Panc1 (cell line): ENCODE measurements around the gene HS3ST3A1. TPM values are rescaled to one million over a fixed set of nuclear protein-coding genes. Genes with fewer than 3 reads are reported as not detected.

Source experiments
- ATAC-seq: fragments of 200-7000 bp; cut with Tn5 transposase; 2 replicates; pipeline ENCODE4 v1.9.1; 2020; ENCODE audit warnings: mild to moderate bottlenecking, moderate library complexity
- BruUV-seq: library from RNA; stranded (reverse); fragments of 400-500 nt; replicated peaks from 2 replicates; lab custom pipeline; 2021; lab: Mats Ljungman, UMichigan
- CTCF ChIA-PET: fragments of 300-600 bp; sonication (Branson Sonifier 250); formaldehyde crosslinking; loops from one replicate; lab custom pipeline; 2022; ENCODE audit warnings: antibody characterized with exemption; lab: Charles Lee
- POLR2A ChIA-PET: fragments of 300-600 bp; sonication (Branson Sonifier 250); formaldehyde crosslinking; loops from one replicate; lab custom pipeline; 2022; ENCODE audit warnings: antibody characterized with exemption; lab: Charles Lee
- DNase-seq: peaks from one replicate; pipeline ENCODE4 v3.0.0-alpha.2; 2010; ENCODE audit warnings: low read depth, low spot score
- H3K27ac ChIP-seq: 2 replicates; pipeline ENCODE4 v1.5.1; 2011; ENCODE audit warnings: mild to moderate bottlenecking, low read length, inconsistent platforms
- H3K27me3 ChIP-seq: fragments of 200-500 bp; sonication (Bioruptor generic); 2 replicates; pipeline ENCODE4 v1.6.0; 2014; ENCODE audit warnings: low read length, inconsistent platforms; ENCODE audit not compliant: control insufficient read depth, insufficient read depth
- H3K36me3 ChIP-seq: fragments of 200-500 bp; sonication (Bioruptor generic); 2 replicates; pipeline ENCODE4 v1.5.1; 2014; ENCODE audit warnings: inconsistent platforms, mild to moderate bottlenecking, low read length, moderate library complexity; ENCODE audit not compliant: control insufficient read depth, insufficient read depth
- H3K4me1 ChIP-seq: 2 replicates; pipeline ENCODE4 v1.5.1; 2011; ENCODE audit warnings: inconsistent platforms, mild to moderate bottlenecking, low read length, moderate library complexity; ENCODE audit not compliant: control insufficient read depth, insufficient read depth
- H3K4me3 ChIP-seq, 2 experiments: 2 replicates each; pipeline ENCODE4 v1.5.1; 2011 to 2012; ENCODE audit warnings: low read depth in 2 of 2, low read length in 2 of 2, mild to moderate bottlenecking in 2 of 2, inconsistent platforms in 1 of 2, moderate library complexity in 1 of 2
- H3K9me3 ChIP-seq: fragments of 200-500 bp; sonication (Bioruptor generic); 2 replicates; pipeline ENCODE4 v1.5.1; 2014; ENCODE audit warnings: low read depth, mild to moderate bottlenecking, inconsistent platforms, low read length, moderate library complexity; ENCODE audit not compliant: control insufficient read depth, insufficient read depth
- POLR2AphosphoS5 ChIP-seq: IDR thresholded peaks from 2 replicates; pipeline ENCODE4 v1.6.1; 2012; ENCODE audit warnings: mild to moderate bottlenecking, low read depth, low read length, moderate library complexity
- REST ChIP-seq, 2 experiments: IDR thresholded peaks; 2 replicates each; pipeline ENCODE4 v1.6.1; 2011 to 2012; ENCODE audit warnings: low read depth in 2 of 2, control low read depth in 1 of 2, low read length in 1 of 2, mild to moderate bottlenecking in 1 of 2, moderate library complexity in 1 of 2; ENCODE audit not compliant: insufficient read depth in 1 of 2
- SIN3A ChIP-seq: IDR thresholded peaks from 2 replicates; pipeline ENCODE4 v1.6.1; 2012; ENCODE audit warnings: low read depth, mild to moderate bottlenecking, low read length, moderate library complexity, borderline replicate concordance; ENCODE audit not compliant: insufficient read depth
- TCF7L2 ChIP-seq: IDR thresholded peaks from 2 replicates; pipeline ENCODE4 v1.6.1; 2011; ENCODE audit warnings: mild to moderate bottlenecking, low read depth, low read length, inconsistent platforms
- in situ Hi-C: cut with HindIII; loops from 2 replicates; pipeline ENCODE4 v1.10.0; 2016; ENCODE audit warnings: low sequenced_read_pairs, low pct_unique_long_range_greater_than_20kb
- intact Hi-C: fragments of 100-400 bp; cut with micrococcal nuclease; formaldehyde crosslinking; loops from one replicate; pipeline ENCODE4 v1.10.0; 2022; ENCODE audit not compliant: unreplicated experiment
- total RNA-seq: library from RNA; stranded (reverse); gene quantifications from one replicate; pipeline ENCODE4 v1.2.1, GENCODE V29; 2021; ENCODE audit not compliant: unreplicated experiment
- TF ChIP-seq, protein P1 (sequence below): fragments of 450-650 bp; IDR thresholded peaks from 2 replicates; pipeline ENCODE4 v1.5.1; 2017; ENCODE audit warnings: mild to moderate bottlenecking

HS3ST3A1 gene
- total RNA-seq, 1 experiment from 2014 or later = 0.31 TPM

DNA sequence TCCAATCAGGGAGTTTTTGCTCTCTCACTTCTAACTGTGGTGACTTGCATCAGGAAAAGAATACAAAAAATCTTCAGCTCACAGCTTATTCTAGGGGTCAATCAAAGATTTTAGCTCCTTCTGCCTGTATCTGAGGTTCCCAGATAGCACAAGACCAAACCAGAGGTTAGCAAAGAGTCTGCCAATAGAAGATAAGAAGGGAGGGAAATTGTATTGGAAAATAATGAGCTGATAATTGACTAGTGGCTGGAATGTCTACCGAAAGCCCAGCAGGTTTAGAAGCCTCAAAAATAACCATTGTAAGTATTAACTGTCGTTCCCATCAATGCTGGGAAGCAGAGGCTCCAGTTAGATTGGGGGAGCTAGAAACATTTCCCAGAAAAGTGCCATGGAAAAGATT is 26.3 kb downstream of the HS3ST3A1 start:
- no peak overlapping the region for H3K4me3 ChIP-seq
- no peaks in the 10 kb centered on the region for H3K27me3 ChIP-seq
- no TSS peak for BruUV-seq
- H3K4me1 ChIP-seq = no peaks in the 10 kb centered on the region
- ChIA-PET CTCF (no interaction called here), POLR2A (no interaction called here)
- no peaks in the 10 kb centered on the region for H3K9me3 ChIP-seq
- no peak overlapping the region for H3K27ac ChIP-seq
- intact Hi-C loops = no loop called here
- no peaks in the 10 kb centered on the region for H3K36me3 ChIP-seq
- DNase-seq (no peak), ATAC-seq (no peak)
- TF ChIP-seq TCF7L2 (no peak), REST (IDR thresholded peaks at IDR 0.05; ENCODE audit: insufficient read depth in 1 of 2, low read depth in 2 of 2, low read length in 1 of 2) (no peak), SIN3A (no peak), POLR2AphosphoS5 (no peak)
- TF ChIP-seq, protein P1, sequence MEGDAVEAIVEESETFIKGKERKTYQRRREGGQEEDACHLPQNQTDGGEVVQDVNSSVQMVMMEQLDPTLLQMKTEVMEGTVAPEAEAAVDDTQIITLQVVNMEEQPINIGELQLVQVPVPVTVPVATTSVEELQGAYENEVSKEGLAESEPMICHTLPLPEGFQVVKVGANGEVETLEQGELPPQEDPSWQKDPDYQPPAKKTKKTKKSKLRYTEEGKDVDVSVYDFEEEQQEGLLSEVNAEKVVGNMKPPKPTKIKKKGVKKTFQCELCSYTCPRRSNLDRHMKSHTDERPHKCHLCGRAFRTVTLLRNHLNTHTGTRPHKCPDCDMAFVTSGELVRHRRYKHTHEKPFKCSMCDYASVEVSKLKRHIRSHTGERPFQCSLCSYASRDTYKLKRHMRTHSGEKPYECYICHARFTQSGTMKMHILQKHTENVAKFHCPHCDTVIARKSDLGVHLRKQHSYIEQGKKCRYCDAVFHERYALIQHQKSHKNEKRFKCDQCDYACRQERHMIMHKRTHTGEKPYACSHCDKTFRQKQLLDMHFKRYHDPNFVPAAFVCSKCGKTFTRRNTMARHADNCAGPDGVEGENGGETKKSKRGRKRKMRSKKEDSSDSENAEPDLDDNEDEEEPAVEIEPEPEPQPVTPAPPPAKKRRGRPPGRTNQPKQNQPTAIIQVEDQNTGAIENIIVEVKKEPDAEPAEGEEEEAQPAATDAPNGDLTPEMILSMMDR = no peak
- in situ Hi-C loops = no loop called here

DNA sequence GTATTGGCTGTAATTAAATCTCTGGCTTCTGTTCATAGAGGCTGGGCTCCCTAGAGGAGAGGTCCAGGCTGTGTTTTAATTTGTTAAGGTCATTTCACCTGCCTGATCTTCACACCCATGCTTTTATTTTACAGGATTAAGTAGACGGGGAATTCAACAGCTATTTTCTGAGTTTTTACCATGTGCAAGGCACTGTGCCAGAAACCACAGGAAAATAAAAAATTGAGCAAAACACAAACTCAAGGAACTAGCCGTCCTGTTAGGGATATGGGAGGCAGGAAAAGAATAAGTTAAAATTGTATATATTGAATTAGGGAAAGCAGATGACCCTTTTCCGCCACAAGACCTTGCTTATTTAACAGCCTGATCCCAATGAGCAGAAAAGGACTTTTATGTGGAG is 29.1 kb downstream of the HS3ST3A1 start:
- CTCF ChIA-PET = no interaction called here
- TF ChIP-seq, protein P1 = no peak
- TF ChIP-seq TCF7L2 (no peak), POLR2AphosphoS5 (no peak), SIN3A (no peak), REST (IDR thresholded peaks at IDR 0.05; ENCODE audit: insufficient read depth in 1 of 2, low read depth in 2 of 2, low read length in 1 of 2) (no peak)

More for the DNA sequence above, 29.1 kb downstream of the HS3ST3A1 start:
- Histone ChIP-seq H3K9me3 (no peaks in the 10 kb centered on the region), H3K27ac (no peak overlapping the region), H3K27me3 (no peaks in the 10 kb centered on the region), H3K4me3 (no peak overlapping the region), H3K36me3 (no peaks in the 10 kb centered on the region), H3K4me1 (no peaks in the 10 kb centered on the region)
- no TSS peak for BruUV-seq
- no peak for DNase-seq
- intact Hi-C loops (no loop called here), in situ Hi-C loops (no loop called here)
- ATAC-seq = no peak
- POLR2A ChIA-PET = no interaction called here
